Endothelial cell of umbilical vein (primary cell): ENCODE measurements around the gene CEP89. TPM values are rescaled to one million over a fixed set of nuclear protein-coding genes. Genes with fewer than 3 reads are reported as not detected.

Experiments
- BruUV-seq: library from RNA; stranded (reverse); fragments of 400-500 nt; replicated peaks from 2 replicates; lab custom pipeline; 2021; lab: Mats Ljungman, UMichigan
- CTCF ChIA-PET: fragments of 300-600, 350-600 bp; sonication (Branson Sonifier 250); formaldehyde crosslinking; loops from one replicate; lab custom pipeline; 2021; ENCODE audit warnings: antibody characterized with exemption, inconsistent platforms; lab: Charles Lee
- POLR2A ChIA-PET: fragments of 300-600, 350-600 bp; sonication (Branson Sonifier 250); formaldehyde crosslinking; loops from one replicate; lab custom pipeline; 2021; ENCODE audit warnings: antibody characterized with exemption, inconsistent platforms; lab: Charles Lee
- DNase-seq: peaks from one replicate; pipeline ENCODE4 v3.0.0-alpha.2; 2011; ENCODE audit warnings: low read depth, low spot score
- FAIRE-seq: peaks from 2 replicates; lab custom pipeline; 2011; peaks lifted over from hg19 to GRCh38; lab: Jason Lieb, UNC
- H2AFZ ChIP-seq: 2 replicates; pipeline ENCODE4 v1.6.0; 2012; ENCODE audit warnings: low read depth, low read length, control low read depth, inconsistent platforms
- H3K27ac ChIP-seq: 2 replicates; pipeline ENCODE4 v1.5.1; 2011; ENCODE audit warnings: low read depth, mild to moderate bottlenecking, control low read depth, low read length, moderate library complexity; ENCODE audit not compliant: insufficient read depth
- H3K27me3 ChIP-seq, 2 experiments: 2 replicates each; pipeline versions ENCODE4 v1.6.0 to v1.6.1; 2011; ENCODE audit warnings: low read length in 2 of 2, mixed read lengths in 1 of 2; ENCODE audit not compliant: control insufficient read depth in 2 of 2, insufficient read depth in 2 of 2
- H3K36me3 ChIP-seq, 2 experiments: 2 replicates in 1 of 2; 3 replicates in 1 of 2; pipeline ENCODE4 v1.5.1; 2011; ENCODE audit warnings: low read length in 2 of 2, mild to moderate bottlenecking in 1 of 2, moderate library complexity in 1 of 2; ENCODE audit not compliant: control insufficient read depth in 2 of 2, insufficient read depth in 2 of 2; ENCODE audit errors: extremely low read depth in 1 of 2
- H3K4me1 ChIP-seq: 3 replicates; pipeline ENCODE4 v1.5.1; 2011; ENCODE audit warnings: mild to moderate bottlenecking, low read length; ENCODE audit not compliant: control insufficient read depth, insufficient read depth; ENCODE audit errors: extremely low read depth
- H3K4me2 ChIP-seq: 2 replicates; pipeline ENCODE4 v1.6.1; 2011; ENCODE audit warnings: low read length, control low read depth, mixed read lengths; ENCODE audit not compliant: insufficient read depth
- H3K4me3 ChIP-seq, 3 experiments: fragments of 200-600 bp in 1 of 3; sonication (generic), shearing (Covaris generic) in 1 of 3; replicated peaks in 1 of 3; 2 replicates each; pipeline ENCODE4 v1.5.1; 2011 to 2016; ENCODE audit warnings: control low read depth in 3 of 3, low read length in 3 of 3, mild to moderate bottlenecking in 2 of 3, inconsistent platforms in 1 of 3, low read depth in 1 of 3, moderate library complexity in 1 of 3; ENCODE audit not compliant: insufficient read depth in 1 of 3
- H3K79me2 ChIP-seq: 2 replicates; pipeline ENCODE4 v1.6.0; 2012; ENCODE audit warnings: low read length, inconsistent platforms; ENCODE audit not compliant: control insufficient read depth, insufficient read depth
- H3K9ac ChIP-seq: replicated peaks from 2 replicates; pipeline ENCODE3; 2011; ENCODE audit warnings: low read length, control low read depth; ENCODE audit not compliant: insufficient read depth; ENCODE audit errors: extremely low read depth
- H3K9me1 ChIP-seq: replicated peaks from 3 replicates; pipeline ENCODE4 v1.6.0; 2011; ENCODE audit warnings: mild to moderate bottlenecking, low read length; ENCODE audit not compliant: control insufficient read depth, insufficient read depth; ENCODE audit errors: extremely low read depth
- H3K9me3 ChIP-seq: replicated peaks from 2 replicates; pipeline ENCODE4 v1.5.1; 2012; ENCODE audit warnings: low read length, inconsistent platforms; ENCODE audit not compliant: control insufficient read depth, insufficient read depth
- H4K20me1 ChIP-seq: replicated peaks from 2 replicates; pipeline ENCODE3; 2011; ENCODE audit warnings: mild to moderate bottlenecking, low read length; ENCODE audit not compliant: control insufficient read depth, insufficient read depth; ENCODE audit errors: extremely low read depth
- CTCF ChIP-seq, 2 donors: IDR thresholded peaks; 1 replicate in 1 of 2; 2 replicates in 1 of 2; pipeline ENCODE4 v1.5.1; 2011; ENCODE audit warnings: low read length in 2 of 2, mild to moderate bottlenecking in 2 of 2, moderate library complexity in 2 of 2, control low read depth in 1 of 2, inconsistent platforms in 1 of 2, low read depth in 1 of 2; ENCODE audit not compliant: insufficient read depth in 1 of 2; ENCODE audit errors: extremely low read depth in 1 of 2
- EZH2 ChIP-seq: IDR thresholded peaks from 2 replicates; pipeline ENCODE4 v1.6.1; 2012; ENCODE audit warnings: borderline replicate concordance, low read depth, mild to moderate bottlenecking, moderate library complexity, low read length, inconsistent platforms; ENCODE audit not compliant: severe bottlenecking
- FOS ChIP-seq: IDR thresholded peaks from 2 replicates; pipeline ENCODE4 v1.6.1; 2011; ENCODE audit warnings: mild to moderate bottlenecking, low read length, moderate library complexity, borderline replicate concordance; ENCODE audit not compliant: insufficient read depth
- GATA2 ChIP-seq: IDR thresholded peaks from 2 replicates; pipeline ENCODE4 v1.7.0; 2011; ENCODE audit warnings: low read depth, mild to moderate bottlenecking, moderate library complexity, mixed read lengths, low read length; ENCODE audit not compliant: insufficient read length, insufficient read depth
- JUN ChIP-seq: IDR thresholded peaks from 2 replicates; pipeline ENCODE4 v1.6.1; 2011; ENCODE audit warnings: borderline replicate concordance, low read depth; ENCODE audit not compliant: insufficient read length, insufficient read depth
- MAX ChIP-seq: IDR thresholded peaks from 2 replicates; pipeline ENCODE4 v1.6.1; 2011; ENCODE audit not compliant: insufficient read depth, insufficient read length
- MYC ChIP-seq: IDR thresholded peaks from one replicate; pipeline ENCODE4 v1.6.1; 2011; ENCODE audit warnings: mild to moderate bottlenecking, low read depth, low read length
- POLR2A ChIP-seq: IDR thresholded peaks from 2 replicates; pipeline ENCODE4 v1.6.1; 2012; ENCODE audit warnings: low read depth, mild to moderate bottlenecking, control low read depth, low read length
- POLR2AphosphoS5 ChIP-seq: IDR thresholded peaks from 2 replicates; pipeline ENCODE4 v1.6.1; 2012; ENCODE audit warnings: low read depth, mild to moderate bottlenecking, control low read depth, low read length, moderate library complexity; ENCODE audit not compliant: insufficient read depth
- dilution Hi-C: fragments of 300-500 bp; cut with MboI; formaldehyde crosslinking; loops from one replicate; pipeline ENCODE4 v1.15.0; 2019; ENCODE audit warnings: low sequenced_read_pairs; ENCODE audit not compliant: extremely low pct_ligation_motif_present
- intact Hi-C: fragments of 100-400 bp; cut with micrococcal nuclease; formaldehyde crosslinking; loops from one replicate; pipeline ENCODE4 v1.10.0; 2022
- polyA plus RNA-seq, 4 experiments: library from polyadenylated mRNA; depleted of rRNA in 3 of 4; stranded (reverse) in 3 of 4; unstranded in 1 of 4; fragments of >200 nt; gene quantifications; 2 replicates each; pipeline versions ENCODE4 v1.2.1 to v1.2.3, GENCODE V29; 2011 to 2012; ENCODE audit warnings: missing spikeins in 1 of 4
- total RNA-seq: library from RNA; stranded (reverse); gene quantifications from 2 replicates; pipeline ENCODE4 v1.2.3, GENCODE V29; 2021

CEP89 gene
- total and polyA plus RNA-seq, 2 donors (not counting 3 experiments of a cell fraction or from before 2014, with no cell fraction given), result 25.1 to 46.2 TPM

- Histone ChIP-seq H3K27me3 (no peaks in the 10 kb centered on the region), H3K27ac (no peak overlapping the region), H3K79me2 (no peaks in the 10 kb centered on the region), H3K36me3 (no peaks in the 10 kb centered on the region), H3K4me1 (no peaks in the 10 kb centered on the region), H4K20me1 (no peaks in the 10 kb centered on the region), H3K9me3 (no peaks in the 10 kb centered on the region), H3K4me3 (no peak overlapping the region), H2AFZ (no peak overlapping the region), H3K9ac (no peak overlapping the region), H3K9me1 (no peaks in the 10 kb centered on the region), H3K4me2 (no peak overlapping the region)
- BruUV-seq, result no TSS peak
- DNase-seq (no peak), FAIRE-seq (no peak)
- intact Hi-C loops (no loop called here), dilution Hi-C loops (no loop called here)
- TF ChIP-seq JUN (no peak), EZH2 (no peak), MAX (no peak), POLR2A (no peak), GATA2 (no peak), MYC (no peak), CTCF (IDR thresholded peaks at IDR 0.05; ENCODE audit: extremely low read depth in 1 of 2, insufficient read depth in 1 of 2, low read depth in 1 of 2, low read length in 2 of 2) (no peak), FOS (no peak), POLR2AphosphoS5 (no peak)
- ChIA-PET CTCF (no interaction called here), POLR2A (interaction anchor here (0.6 kb wide), 1 partner anchor 1527 kb away, joined by 4 read pairs; no protein-coding TSS in a partner anchor)
Observed at GRCh38 chr19:32876236-32876918, 95.4 kb downstream of the CEP89 start.
